Mammary epithelial cell (primary cell): ENCODE data around the gene TRANK1.

ENCODE experiments used
- EZH2 ChIP-seq: IDR thresholded peaks from 2 replicates; pipeline ENCODE4 v1.6.1; 2012; ENCODE audit warnings: low read length, inconsistent platforms, borderline replicate concordance
- TF ChIP-seq, protein P1 (sequence below), 2 donors: IDR thresholded peaks in 1 of 2; conservative IDR thresholded peaks in 1 of 2; 2 replicates each; pipeline ENCODE4 v1.5.1; 2011 to 2012; ENCODE audit warnings: inconsistent platforms in 2 of 2, low read length in 2 of 2, mild to moderate bottlenecking in 2 of 2, control low read depth in 1 of 2, low read depth in 1 of 2; ENCODE audit not compliant: insufficient read depth in 1 of 2; ENCODE audit errors: extremely low read depth in 1 of 2

DNA sequence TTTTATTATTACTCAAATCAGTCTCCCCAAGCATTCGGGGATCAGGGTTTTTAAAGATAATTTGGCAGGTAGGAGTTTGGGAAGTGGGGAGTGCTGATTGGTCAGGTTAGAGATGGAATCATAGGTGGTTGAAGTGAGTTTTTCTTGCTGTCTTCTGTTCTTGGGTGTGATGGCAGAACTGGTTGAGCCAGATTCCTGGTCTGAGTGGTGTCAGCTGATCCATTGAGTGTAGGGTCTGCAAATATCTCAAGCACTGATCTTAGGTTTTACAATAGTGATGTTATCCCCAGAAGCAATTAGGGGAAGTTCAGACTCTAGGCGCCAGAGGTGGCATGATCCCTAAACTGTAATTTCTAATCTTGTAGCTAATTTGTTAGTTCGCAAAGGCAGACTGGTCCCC lies 20.6 kb upstream of the TRANK1 start:
- TF ChIP-seq, protein P1, sequence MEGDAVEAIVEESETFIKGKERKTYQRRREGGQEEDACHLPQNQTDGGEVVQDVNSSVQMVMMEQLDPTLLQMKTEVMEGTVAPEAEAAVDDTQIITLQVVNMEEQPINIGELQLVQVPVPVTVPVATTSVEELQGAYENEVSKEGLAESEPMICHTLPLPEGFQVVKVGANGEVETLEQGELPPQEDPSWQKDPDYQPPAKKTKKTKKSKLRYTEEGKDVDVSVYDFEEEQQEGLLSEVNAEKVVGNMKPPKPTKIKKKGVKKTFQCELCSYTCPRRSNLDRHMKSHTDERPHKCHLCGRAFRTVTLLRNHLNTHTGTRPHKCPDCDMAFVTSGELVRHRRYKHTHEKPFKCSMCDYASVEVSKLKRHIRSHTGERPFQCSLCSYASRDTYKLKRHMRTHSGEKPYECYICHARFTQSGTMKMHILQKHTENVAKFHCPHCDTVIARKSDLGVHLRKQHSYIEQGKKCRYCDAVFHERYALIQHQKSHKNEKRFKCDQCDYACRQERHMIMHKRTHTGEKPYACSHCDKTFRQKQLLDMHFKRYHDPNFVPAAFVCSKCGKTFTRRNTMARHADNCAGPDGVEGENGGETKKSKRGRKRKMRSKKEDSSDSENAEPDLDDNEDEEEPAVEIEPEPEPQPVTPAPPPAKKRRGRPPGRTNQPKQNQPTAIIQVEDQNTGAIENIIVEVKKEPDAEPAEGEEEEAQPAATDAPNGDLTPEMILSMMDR (conservative IDR thresholded peaks at IDR 0.05 in 1 of 2, IDR thresholded peaks at IDR 0.05 in 1 of 2; ENCODE audit: extremely low read depth in 1 of 2, insufficient read depth in 1 of 2, low read depth in 1 of 2, low read length in 2 of 2) = no peak
- TF ChIP-seq EZH2 = no peak
